Panc1 (cell line): Measurements from ENCODE around the gene RASGEF1B. TPM values are rescaled to one million over a fixed set of nuclear protein-coding genes. Genes with fewer than 3 reads are reported as not detected.

ENCODE experiments used
- ATAC-seq: fragments of 200-7000 bp; cut with Tn5 transposase; 2 replicates; pipeline ENCODE4 v1.9.1; 2020; ENCODE audit warnings: mild to moderate bottlenecking, moderate library complexity
- BruUV-seq: library from RNA; stranded (reverse); fragments of 400-500 nt; replicated peaks from 2 replicates; lab custom pipeline; 2021; lab: Mats Ljungman, UMichigan
- CTCF ChIA-PET: fragments of 300-600 bp; sonication (Branson Sonifier 250); formaldehyde crosslinking; loops from one replicate; lab custom pipeline; 2022; ENCODE audit warnings: antibody characterized with exemption; lab: Charles Lee
- POLR2A ChIA-PET: fragments of 300-600 bp; sonication (Branson Sonifier 250); formaldehyde crosslinking; loops from one replicate; lab custom pipeline; 2022; ENCODE audit warnings: antibody characterized with exemption; lab: Charles Lee
- DNase-seq: peaks from one replicate; pipeline ENCODE4 v3.0.0-alpha.2; 2010; ENCODE audit warnings: low read depth, low spot score
- H3K27ac ChIP-seq: 2 replicates; pipeline ENCODE4 v1.5.1; 2011; ENCODE audit warnings: mild to moderate bottlenecking, low read length, inconsistent platforms
- H3K27me3 ChIP-seq: fragments of 200-500 bp; sonication (Bioruptor generic); 2 replicates; pipeline ENCODE4 v1.6.0; 2014; ENCODE audit warnings: low read length, inconsistent platforms; ENCODE audit not compliant: control insufficient read depth, insufficient read depth
- H3K36me3 ChIP-seq: fragments of 200-500 bp; sonication (Bioruptor generic); 2 replicates; pipeline ENCODE4 v1.5.1; 2014; ENCODE audit warnings: inconsistent platforms, mild to moderate bottlenecking, low read length, moderate library complexity; ENCODE audit not compliant: control insufficient read depth, insufficient read depth
- H3K4me1 ChIP-seq: 2 replicates; pipeline ENCODE4 v1.5.1; 2011; ENCODE audit warnings: inconsistent platforms, mild to moderate bottlenecking, low read length, moderate library complexity; ENCODE audit not compliant: control insufficient read depth, insufficient read depth
- H3K4me3 ChIP-seq, 2 experiments: 2 replicates each; pipeline ENCODE4 v1.5.1; 2011 to 2012; ENCODE audit warnings: low read depth in 2 of 2, low read length in 2 of 2, mild to moderate bottlenecking in 2 of 2, inconsistent platforms in 1 of 2, moderate library complexity in 1 of 2
- H3K9me3 ChIP-seq: fragments of 200-500 bp; sonication (Bioruptor generic); 2 replicates; pipeline ENCODE4 v1.5.1; 2014; ENCODE audit warnings: low read depth, mild to moderate bottlenecking, inconsistent platforms, low read length, moderate library complexity; ENCODE audit not compliant: control insufficient read depth, insufficient read depth
- POLR2AphosphoS5 ChIP-seq: IDR thresholded peaks from 2 replicates; pipeline ENCODE4 v1.6.1; 2012; ENCODE audit warnings: mild to moderate bottlenecking, low read depth, low read length, moderate library complexity
- SIN3A ChIP-seq: IDR thresholded peaks from 2 replicates; pipeline ENCODE4 v1.6.1; 2012; ENCODE audit warnings: low read depth, mild to moderate bottlenecking, low read length, moderate library complexity, borderline replicate concordance; ENCODE audit not compliant: insufficient read depth
- TCF7L2 ChIP-seq: IDR thresholded peaks from 2 replicates; pipeline ENCODE4 v1.6.1; 2011; ENCODE audit warnings: mild to moderate bottlenecking, low read depth, low read length, inconsistent platforms
- in situ Hi-C: cut with HindIII; loops from 2 replicates; pipeline ENCODE4 v1.10.0; 2016; ENCODE audit warnings: low sequenced_read_pairs, low pct_unique_long_range_greater_than_20kb
- intact Hi-C: fragments of 100-400 bp; cut with micrococcal nuclease; formaldehyde crosslinking; loops from one replicate; pipeline ENCODE4 v1.10.0; 2022; ENCODE audit not compliant: unreplicated experiment
- total RNA-seq: library from RNA; stranded (reverse); gene quantifications from one replicate; pipeline ENCODE4 v1.2.1, GENCODE V29; 2021; ENCODE audit not compliant: unreplicated experiment
- TF ChIP-seq, protein P1 (sequence below), 2 experiments: IDR thresholded peaks; 2 replicates each; pipeline ENCODE4 v1.6.1; 2011 to 2012; ENCODE audit warnings: low read depth in 2 of 2, control low read depth in 1 of 2, low read length in 1 of 2, mild to moderate bottlenecking in 1 of 2, moderate library complexity in 1 of 2; ENCODE audit not compliant: insufficient read depth in 1 of 2
- TF ChIP-seq, protein P2 (sequence below): fragments of 450-650 bp; IDR thresholded peaks from 2 replicates; pipeline ENCODE4 v1.5.1; 2017; ENCODE audit warnings: mild to moderate bottlenecking

The RASGEF1B gene
- total RNA-seq, 1 experiment from 2014 or later: not detected

DNA sequence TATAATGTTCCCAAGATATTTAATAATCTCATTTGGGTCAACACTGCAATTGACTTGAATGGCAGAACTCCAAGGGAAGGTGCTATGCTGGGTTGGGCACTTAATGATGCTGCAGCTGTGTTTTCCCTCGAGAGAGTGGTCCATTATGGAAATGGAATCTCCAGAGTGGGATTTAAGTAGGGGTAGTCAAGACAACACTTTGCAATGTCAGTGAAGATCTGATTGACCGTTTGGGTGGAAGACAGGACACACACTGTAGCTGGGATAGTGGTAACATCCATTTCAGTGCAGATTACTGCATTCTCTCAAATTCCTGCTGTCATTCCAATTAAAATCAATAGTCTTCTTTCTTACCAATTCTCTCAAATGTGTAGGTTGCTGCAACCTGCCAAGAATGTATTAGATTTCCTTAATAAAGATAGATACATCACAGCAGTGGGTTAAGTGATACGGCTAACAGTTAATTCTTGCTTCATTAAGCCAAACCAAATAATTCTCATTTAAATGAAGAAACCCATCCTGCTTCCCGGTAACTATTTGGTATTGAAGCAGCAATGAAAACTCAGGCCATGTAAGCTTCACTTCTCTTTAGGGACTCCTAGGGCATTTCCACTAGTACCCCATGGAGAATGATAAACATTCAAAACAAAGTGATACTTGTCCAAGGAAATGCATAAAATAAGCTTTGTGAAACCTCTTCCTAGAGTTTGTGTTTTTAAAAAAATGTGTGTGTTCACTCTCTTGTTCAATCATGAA, 40.5 kb upstream of the RASGEF1B start:
- no TSS peak for BruUV-seq
- in situ Hi-C loops: no loop called here
- Histone ChIP-seq H3K27ac (no peak overlapping the region), H3K9me3 (no peaks in the 10 kb centered on the region), H3K36me3 (no peaks in the 10 kb centered on the region), H3K4me3 (no peak overlapping the region), H3K4me1 (no peaks in the 10 kb centered on the region), H3K27me3 (no peaks in the 10 kb centered on the region)
- TF ChIP-seq TCF7L2 (no peak), SIN3A (no peak), POLR2AphosphoS5 (no peak)
- TF ChIP-seq, protein P1, sequence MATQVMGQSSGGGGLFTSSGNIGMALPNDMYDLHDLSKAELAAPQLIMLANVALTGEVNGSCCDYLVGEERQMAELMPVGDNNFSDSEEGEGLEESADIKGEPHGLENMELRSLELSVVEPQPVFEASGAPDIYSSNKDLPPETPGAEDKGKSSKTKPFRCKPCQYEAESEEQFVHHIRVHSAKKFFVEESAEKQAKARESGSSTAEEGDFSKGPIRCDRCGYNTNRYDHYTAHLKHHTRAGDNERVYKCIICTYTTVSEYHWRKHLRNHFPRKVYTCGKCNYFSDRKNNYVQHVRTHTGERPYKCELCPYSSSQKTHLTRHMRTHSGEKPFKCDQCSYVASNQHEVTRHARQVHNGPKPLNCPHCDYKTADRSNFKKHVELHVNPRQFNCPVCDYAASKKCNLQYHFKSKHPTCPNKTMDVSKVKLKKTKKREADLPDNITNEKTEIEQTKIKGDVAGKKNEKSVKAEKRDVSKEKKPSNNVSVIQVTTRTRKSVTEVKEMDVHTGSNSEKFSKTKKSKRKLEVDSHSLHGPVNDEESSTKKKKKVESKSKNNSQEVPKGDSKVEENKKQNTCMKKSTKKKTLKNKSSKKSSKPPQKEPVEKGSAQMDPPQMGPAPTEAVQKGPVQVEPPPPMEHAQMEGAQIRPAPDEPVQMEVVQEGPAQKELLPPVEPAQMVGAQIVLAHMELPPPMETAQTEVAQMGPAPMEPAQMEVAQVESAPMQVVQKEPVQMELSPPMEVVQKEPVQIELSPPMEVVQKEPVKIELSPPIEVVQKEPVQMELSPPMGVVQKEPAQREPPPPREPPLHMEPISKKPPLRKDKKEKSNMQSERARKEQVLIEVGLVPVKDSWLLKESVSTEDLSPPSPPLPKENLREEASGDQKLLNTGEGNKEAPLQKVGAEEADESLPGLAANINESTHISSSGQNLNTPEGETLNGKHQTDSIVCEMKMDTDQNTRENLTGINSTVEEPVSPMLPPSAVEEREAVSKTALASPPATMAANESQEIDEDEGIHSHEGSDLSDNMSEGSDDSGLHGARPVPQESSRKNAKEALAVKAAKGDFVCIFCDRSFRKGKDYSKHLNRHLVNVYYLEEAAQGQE (IDR thresholded peaks at IDR 0.05; ENCODE audit: insufficient read depth in 1 of 2, low read depth in 2 of 2, low read length in 1 of 2): no peak
- TF ChIP-seq, protein P2, sequence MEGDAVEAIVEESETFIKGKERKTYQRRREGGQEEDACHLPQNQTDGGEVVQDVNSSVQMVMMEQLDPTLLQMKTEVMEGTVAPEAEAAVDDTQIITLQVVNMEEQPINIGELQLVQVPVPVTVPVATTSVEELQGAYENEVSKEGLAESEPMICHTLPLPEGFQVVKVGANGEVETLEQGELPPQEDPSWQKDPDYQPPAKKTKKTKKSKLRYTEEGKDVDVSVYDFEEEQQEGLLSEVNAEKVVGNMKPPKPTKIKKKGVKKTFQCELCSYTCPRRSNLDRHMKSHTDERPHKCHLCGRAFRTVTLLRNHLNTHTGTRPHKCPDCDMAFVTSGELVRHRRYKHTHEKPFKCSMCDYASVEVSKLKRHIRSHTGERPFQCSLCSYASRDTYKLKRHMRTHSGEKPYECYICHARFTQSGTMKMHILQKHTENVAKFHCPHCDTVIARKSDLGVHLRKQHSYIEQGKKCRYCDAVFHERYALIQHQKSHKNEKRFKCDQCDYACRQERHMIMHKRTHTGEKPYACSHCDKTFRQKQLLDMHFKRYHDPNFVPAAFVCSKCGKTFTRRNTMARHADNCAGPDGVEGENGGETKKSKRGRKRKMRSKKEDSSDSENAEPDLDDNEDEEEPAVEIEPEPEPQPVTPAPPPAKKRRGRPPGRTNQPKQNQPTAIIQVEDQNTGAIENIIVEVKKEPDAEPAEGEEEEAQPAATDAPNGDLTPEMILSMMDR: no peak
- ATAC-seq: no peak
- CTCF ChIA-PET: no interaction called here
- intact Hi-C loops: no loop called here
- POLR2A ChIA-PET: no interaction called here
- DNase-seq: no peak

DNA sequence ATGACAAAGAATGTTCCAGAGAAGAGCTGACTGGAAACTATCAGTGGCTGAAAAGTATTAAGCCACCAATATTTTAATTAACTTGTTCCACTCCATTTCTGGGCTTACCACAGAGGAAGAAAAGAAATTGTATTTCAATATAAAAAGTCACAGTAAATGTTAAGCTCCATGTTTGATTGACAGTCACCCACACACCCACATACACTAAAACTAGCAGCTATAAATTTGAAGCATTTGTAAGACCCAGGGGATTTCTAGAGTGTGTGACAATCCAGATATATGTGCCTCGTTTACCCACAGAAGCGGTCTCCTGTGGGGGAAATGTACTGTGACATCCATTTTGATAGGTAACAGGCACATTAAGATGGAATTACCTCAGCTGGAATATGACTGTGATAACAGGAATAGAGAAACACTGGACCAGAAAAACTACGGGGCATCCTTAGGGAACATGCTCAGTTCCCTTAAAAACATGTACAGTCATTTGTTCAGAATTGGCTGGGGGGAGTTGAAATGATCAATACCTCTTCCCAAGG, 39.0 kb upstream of the RASGEF1B start:
- ChIA-PET CTCF (no interaction called here), POLR2A (no interaction called here)
- Histone ChIP-seq H3K4me3 (no peak overlapping the region), H3K27me3 (no peaks in the 10 kb centered on the region), H3K9me3 (no peaks in the 10 kb centered on the region), H3K27ac (no peak overlapping the region), H3K36me3 (no peaks in the 10 kb centered on the region), H3K4me1 (no peaks in the 10 kb centered on the region)
- no peak for ATAC-seq
- no peak for DNase-seq
- no TSS peak for BruUV-seq
- TF ChIP-seq POLR2AphosphoS5 (no peak), TCF7L2 (no peak), SIN3A (no peak)
- TF ChIP-seq, protein P1 (IDR thresholded peaks at IDR 0.05; ENCODE audit: insufficient read depth in 1 of 2, low read depth in 2 of 2, low read length in 1 of 2): no peak
- TF ChIP-seq, protein P2: no peak
- in situ Hi-C loops: no loop called here
- intact Hi-C loops: no loop called here
